SU-DHL-6 (cell line): Measurements from ENCODE around the gene HOXB7.

Source experiments
- CTCF ChIP-seq: fragments of 200-600 bp; sonication (generic); IDR thresholded peaks from one replicate; pipeline ENCODE4 v1.5.1; 2017; ENCODE audit warnings: antibody characterized with exemption, mild to moderate bottlenecking, low read length, moderate library complexity; ENCODE audit not compliant: insufficient read depth, poor library complexity, severe bottlenecking
- EZH2phosphoT487 ChIP-seq: fragments of 200-600 bp; sonication (generic), shearing (Covaris generic); conservative IDR thresholded peaks from 2 replicates; pipeline ENCODE4 v1.6.1; 2018; ENCODE audit warnings: mild to moderate bottlenecking, antibody characterized with exemption, low read length, moderate library complexity, mixed read lengths

DNA sequence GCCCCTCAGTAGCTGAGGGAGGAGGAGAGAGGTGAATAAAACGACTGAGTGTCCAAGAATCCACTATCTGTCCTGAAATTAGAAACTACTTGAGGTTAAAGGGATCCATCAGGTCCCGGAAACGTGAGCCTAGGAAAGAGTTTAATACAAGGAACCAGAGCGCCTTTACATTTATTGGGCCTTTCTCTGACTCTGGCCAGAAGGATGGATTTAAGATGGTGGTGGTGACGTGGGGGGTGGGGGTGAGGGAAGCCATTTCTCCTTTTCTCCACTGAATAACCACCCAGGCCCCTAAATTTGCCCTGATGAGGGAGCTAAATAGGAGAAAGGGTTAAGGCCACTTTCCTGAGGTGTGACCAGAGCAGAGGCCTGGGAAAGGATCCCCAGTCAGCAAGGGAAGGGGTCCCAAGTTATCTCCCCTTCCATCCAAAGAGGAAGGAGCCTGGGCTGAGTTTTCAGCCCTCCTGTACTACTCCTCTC lies 16.3 kb upstream of the HOXB7 start:
- TF ChIP-seq CTCF (no peak), EZH2phosphoT487 (no peak)
